ENCODE results near the gene TTC33. TPM values are rescaled to one million over a fixed set of nuclear protein-coding genes. Genes with fewer than 3 reads are reported as not detected.
A peak's percentile ranks its signal among the peaks of the same experiment; 100 is the strongest.

TTC33 gene
- total and polyA plus RNA-seq, 7 donors, result 11.0 to 38.5 (median 25.3) TPM

- H3K27me3 ChIP-seq (ENCODE audit: insufficient read depth in 3 of 3, low read length in 2 of 3), result no peaks in the 10 kb centered on the region
- H3K4me3 ChIP-seq, result no peak overlapping the region
- TF ChIP-seq CTCF (IDR thresholded peaks at IDR 0.05), result no peak
- H3K27ac ChIP-seq, result no peak overlapping the region
- WGBS, 3 donors, result 85 to 92% (median 89%) methylated on average over 5 of the region's 5 CpGs
- no peaks in the 10 kb centered on the region for H3K4me1 ChIP-seq
- intact Hi-C loops (cut with DNase I), result no loop called here
- peaks cover 15% of the 10 kb centered on the region for H3K9me3 ChIP-seq
- DNase-seq, result no peak
- no peak for ATAC-seq
- no peaks in the 10 kb centered on the region for H3K36me3 ChIP-seq (ENCODE audit: insufficient read depth in 1 of 2, low read depth in 1 of 2)
Measured at GRCh38 chr5:40700116-40700782, 55.5 kb downstream of the TTC33 start.

GRCh38 chr5:40694433-40694832 is 61.3 kb downstream of the TTC33 start:
- DNase-seq (no peak), ATAC-seq (no peak)
- H3K9me3 ChIP-seq, result no peaks in the 10 kb centered on the region
- H3K4me1 ChIP-seq, result peaks cover 12% of the 10 kb centered on the region
- H3K27ac ChIP-seq, result no peak overlapping the region
- H3K27me3 ChIP-seq (ENCODE audit: insufficient read depth in 3 of 3, low read length in 2 of 3), result no peaks in the 10 kb centered on the region
- no peak for TF ChIP-seq CTCF (IDR thresholded peaks at IDR 0.05)
- intact Hi-C loops (cut with DNase I), result loop anchor here in 1 of 2 donors (5.0 kb wide), 1 partner anchor 982 kb away; no protein-coding TSS in a partner anchor
- no peak overlapping the region for H3K4me3 ChIP-seq
- peaks cover 0 to 17% of the 10 kb centered on the region in 2 donors for H3K36me3 ChIP-seq (ENCODE audit: insufficient read depth in 1 of 2, low read depth in 1 of 2)

GRCh38 chr5:40691894-40692293 is 63.9 kb downstream of the TTC33 start:
- no peaks in the 10 kb centered on the region for H3K27me3 ChIP-seq (ENCODE audit: insufficient read depth in 3 of 3, low read length in 2 of 3)
- DNase-seq (no peak), ATAC-seq (no peak)
- intact Hi-C loops (cut with DNase I), result loop anchor here in 1 of 2 donors (5.0 kb wide), 1 partner anchor 980 kb away; no protein-coding TSS in a partner anchor
- no peak for TF ChIP-seq CTCF (IDR thresholded peaks at IDR 0.05)
- H3K9me3 ChIP-seq, result no peaks in the 10 kb centered on the region
- no peak overlapping the region for H3K27ac ChIP-seq
- 94 to 97% (median 94%) methylated on average over 9 of the region's 9 CpGs for WGBS, 3 donors
- H3K4me3 ChIP-seq, result no peak overlapping the region
- peaks cover 12% of the 10 kb centered on the region for H3K4me1 ChIP-seq
- H3K36me3 ChIP-seq (ENCODE audit: insufficient read depth in 1 of 2, low read depth in 1 of 2), result peaks cover 0 to 17% of the 10 kb centered on the region in 2 donors

- Histone ChIP-seq H3K9me3 (no peaks in the 10 kb centered on the region), H3K27ac (peak overlapping the region; percentile 13), H3K4me1 (peaks cover 12% of the 10 kb centered on the region), H3K27me3 (ENCODE audit: insufficient read depth in 3 of 3, low read length in 2 of 3) (peaks cover 0 to 2% (median 0%) of the 10 kb centered on the region in 3 donors), H3K36me3 (ENCODE audit: insufficient read depth in 1 of 2, low read depth in 1 of 2) (peaks cover 0 to 17% of the 10 kb centered on the region in 2 donors), H3K4me3 (no peak overlapping the region)
- no peak for ATAC-seq
- intact Hi-C loops (cut with DNase I), result loop anchor here in 1 of 2 donors (5.0 kb wide), 1 partner anchor 978 kb away; no protein-coding TSS in a partner anchor
- WGBS, 3 donors, result 57 to 62% (median 60%) methylated on average over 3 of the region's 3 CpGs
- no peak for TF ChIP-seq CTCF (IDR thresholded peaks at IDR 0.05)
- DNase-seq, result no peak
Measured at GRCh38 chr5:40690267-40690666, 65.5 kb downstream of the TTC33 start.

Data from psoas muscle (tissue), 8 donors.